NCI-H1930 (cell line): ENCODE data around the gene PDE8B.

Experiments used
- DNase-seq, 2 experiments: peaks; one replicate each; lab custom pipeline; 2025; lab: John Stamatoyannopoulos, UW

Gene PDE8B

DNA sequence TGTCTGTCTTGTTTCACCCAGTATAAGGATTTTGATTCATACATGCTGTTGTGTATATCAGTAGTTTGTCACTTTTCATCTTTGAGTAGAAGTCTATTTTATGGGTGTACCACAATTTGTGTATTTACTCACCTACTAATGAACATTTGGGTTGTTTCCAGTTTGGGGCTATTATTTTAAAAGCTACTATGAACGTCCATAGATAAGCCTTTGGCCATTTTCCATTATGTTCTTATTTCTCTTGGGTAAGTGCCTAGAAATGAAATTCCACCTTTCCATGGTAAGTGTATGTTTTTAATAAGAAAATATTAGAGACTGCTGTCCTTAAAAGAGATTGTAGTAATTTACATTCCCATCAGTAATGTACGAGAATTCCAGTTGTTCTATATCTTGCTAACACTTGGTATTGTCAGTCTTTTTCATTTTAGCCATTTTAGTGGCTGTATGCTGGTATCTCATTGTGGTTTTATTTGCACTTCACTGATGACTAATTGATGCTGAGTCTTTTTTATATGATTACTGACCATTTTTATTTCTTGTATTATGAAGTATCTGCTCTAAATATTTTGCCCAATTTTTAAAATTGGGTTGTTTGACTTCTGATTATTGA, 17.9 kb upstream of the PDE8B start:
- DNase-seq = no peak

DNA sequence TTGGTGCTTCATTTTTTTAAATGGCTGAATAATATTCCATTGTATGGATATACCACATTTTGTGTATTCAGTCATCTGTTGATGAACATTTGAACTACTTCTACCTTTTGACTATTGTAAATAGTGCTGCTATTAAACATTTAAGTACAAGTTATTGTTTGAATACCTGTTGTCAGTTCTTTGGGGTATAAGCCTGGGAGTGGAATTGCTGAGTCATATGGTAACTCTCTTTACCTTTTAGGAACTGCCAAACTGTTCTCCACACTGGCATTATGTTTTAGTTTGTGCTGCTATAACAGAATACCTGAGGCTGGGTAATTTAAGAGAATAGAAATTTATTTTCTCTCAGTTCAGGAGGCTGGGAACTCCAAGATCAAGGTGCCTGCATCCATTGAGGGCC, 15.7 kb upstream of the PDE8B start:
- DNase-seq = no peak

DNA sequence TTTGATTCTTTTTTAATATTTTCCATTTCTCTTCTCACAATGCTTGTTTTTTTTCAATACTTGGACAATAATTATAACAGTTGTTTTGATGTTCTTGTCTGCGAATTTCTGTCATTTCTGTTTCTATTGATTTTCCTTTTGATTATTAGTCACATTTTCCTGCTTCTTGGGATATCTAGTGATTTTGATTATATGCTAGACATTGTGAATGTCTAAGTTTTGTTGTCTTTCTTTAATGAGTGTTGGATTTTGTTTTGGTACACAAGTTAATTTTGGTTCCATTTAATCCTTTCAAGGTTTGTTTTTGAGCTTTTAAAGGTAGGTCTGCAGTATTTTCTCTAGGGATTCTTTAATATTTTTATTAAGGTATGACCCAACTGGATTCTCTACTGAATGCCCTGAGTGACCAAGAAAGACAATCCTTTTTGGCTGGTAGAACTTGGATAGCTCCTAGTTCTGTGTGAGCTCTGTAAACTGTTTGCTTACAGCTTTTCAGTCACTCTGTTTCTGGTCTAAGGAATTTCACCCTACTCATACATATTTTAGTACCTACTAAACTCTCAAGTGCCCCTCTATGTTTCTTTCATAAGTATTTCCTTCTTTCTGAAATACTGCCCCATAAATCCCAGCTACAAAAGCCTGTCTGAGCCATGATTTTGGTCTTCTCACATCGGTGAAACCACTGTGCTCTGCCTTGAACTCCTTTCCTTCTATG, 12.5 kb upstream of the PDE8B start:
- no peak for DNase-seq

DNA sequence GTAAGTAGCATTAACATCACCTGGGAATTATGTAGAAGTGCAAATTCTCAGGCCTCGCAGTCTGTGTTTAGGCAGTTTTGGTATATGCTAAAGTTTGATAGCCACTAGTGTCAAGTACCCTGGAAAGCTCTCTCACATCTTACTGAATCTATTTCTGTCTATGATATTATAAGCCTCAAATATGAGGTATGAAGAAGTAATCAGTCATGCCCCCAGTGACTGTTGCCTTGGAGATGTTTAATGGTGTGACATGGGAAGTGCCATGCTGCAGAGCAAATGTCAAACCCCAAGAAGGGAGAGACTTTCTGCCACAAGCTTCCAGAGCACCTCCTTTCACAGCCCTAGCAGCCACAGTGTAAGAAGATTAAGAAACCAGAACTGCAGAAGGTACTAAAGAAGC, 9.8 kb upstream of the PDE8B start:
- DNase-seq = no peak

DNA sequence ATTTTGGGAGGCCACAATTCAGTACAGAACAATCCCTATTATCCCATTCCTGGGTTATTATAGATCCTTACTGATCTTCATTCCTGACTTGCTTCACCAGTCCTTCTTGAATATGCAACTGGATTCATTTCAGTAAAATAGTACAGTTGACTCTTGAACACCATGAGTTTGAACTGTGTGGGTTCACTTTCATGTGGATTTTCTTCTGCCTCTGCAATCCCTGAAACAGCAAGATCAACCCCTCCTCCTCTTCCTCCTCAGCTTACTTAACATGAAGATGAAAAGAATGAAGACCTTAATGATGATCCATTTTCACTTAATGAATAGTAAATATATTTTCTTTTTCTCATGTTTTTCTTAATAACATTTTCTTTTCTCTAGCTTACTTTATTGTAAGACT, 8.3 kb upstream of the PDE8B start:
- no peak for DNase-seq

DNA sequence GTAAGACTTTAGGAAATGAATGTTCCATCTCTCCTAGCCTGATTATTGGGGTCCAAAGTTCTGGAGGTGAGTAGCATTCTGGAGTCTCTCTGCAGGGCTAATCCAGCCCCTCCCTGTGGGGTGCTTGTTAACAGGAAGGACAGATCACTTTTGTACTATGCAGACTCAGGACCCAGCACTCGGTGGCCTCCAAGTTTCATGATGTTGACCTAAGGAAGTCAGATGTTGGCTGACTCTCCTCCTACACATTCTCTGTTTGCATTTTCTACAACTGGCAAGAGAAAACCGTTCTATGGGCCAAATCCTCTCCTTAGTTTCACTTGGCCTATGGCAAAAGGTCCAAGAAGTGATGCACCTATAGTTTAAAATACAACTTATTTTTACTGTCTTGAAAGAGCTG, 5.5 kb upstream of the PDE8B start:
- DNase-seq = no peak

DNA sequence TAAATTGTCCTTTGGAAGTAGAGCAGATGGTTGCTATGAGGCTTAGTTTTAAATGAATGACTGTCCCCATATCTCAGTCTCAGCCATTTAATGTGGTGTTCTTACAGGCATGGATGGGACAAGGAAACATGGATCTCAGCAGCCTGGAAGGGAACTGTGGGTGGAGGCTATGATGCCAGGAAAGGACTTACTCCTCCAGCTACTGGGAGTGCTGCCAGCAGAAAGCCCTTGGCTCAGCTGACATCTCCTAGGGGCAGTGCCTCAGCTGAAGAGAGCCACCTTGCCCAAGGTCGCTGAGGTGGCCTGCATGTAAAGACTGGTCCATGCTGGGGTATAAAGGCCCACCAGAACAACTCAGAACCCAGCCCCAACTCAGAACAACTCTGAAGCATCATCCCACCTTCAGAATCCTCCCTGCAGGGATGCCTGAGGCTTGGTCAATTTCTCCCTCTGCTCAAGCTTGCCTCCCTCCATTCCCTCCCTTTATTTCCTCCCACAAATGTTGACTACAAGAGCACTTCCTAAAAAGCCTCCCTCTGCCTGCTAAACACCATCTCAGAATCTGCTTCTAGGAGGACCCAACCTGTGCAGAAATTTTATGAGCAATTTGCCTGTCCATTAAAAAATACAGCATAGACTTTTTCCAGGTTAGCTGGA, 1.8 kb upstream of the PDE8B start:
- DNase-seq = no peak

DNA sequence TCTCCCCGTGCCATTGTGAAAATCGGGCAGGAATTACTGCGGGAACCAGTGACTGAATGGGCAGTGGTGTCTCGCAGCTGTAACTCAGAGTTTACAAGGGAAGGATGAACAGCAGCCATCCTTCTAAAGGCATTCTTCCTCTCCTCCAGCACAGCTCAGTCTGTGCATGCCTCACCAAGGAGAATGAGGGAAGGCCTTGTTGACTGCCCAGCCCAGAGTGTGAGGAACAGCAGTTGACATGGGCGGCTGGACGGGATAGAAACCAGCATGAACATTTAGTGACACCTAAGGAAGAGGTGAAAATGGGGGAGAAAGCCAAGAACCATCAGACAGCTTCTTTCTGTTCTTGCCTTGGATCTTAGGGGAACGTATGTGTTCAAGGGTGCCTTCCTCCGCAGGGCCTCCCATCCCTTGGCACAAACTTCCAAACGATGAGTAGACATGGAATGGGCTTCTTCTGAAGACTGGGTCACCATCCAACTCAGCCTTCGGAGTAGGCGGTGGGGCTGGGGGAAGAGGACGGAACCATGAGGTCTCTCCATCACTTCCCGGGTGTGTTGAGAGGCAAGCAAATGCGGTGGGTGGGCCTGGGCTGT, 887 bp upstream of the PDE8B start:
- no peak for DNase-seq

DNA sequence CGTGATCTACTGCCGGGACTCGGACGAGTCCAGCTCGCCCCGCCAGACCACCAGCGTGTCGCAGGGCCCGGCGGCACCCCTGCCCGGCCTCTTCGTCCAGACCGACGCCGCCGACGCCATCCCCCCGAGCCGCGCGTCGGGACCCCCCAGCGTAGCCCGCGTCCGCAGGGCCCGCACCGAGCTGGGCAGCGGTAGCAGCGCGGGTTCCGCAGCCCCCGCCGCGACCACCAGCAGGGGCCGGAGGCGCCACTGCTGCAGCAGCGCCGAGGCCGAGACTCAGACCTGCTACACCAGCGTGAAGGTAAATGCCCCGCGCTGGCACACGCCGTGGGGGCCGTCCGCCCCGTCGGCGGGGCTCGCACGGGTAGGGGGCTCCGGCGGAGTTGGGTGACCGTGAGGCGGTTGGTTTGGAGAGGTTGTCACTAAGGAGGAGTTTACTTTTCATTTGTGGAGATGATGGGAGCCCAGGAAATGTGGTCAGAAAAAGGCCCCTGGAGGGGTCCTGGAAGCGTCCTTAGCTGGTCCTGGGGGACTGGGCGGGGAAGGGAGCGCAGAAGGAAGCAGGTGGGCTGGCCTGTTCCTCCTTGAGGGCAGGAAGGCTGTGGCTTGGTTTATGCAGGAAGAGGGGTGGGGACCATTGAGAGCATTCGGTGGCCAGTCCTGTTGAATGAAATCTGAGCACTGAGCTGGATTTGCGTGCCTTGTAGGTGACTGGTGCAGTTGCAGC, 647 bp downstream of the PDE8B start:
- DNase-seq = no peak

DNA sequence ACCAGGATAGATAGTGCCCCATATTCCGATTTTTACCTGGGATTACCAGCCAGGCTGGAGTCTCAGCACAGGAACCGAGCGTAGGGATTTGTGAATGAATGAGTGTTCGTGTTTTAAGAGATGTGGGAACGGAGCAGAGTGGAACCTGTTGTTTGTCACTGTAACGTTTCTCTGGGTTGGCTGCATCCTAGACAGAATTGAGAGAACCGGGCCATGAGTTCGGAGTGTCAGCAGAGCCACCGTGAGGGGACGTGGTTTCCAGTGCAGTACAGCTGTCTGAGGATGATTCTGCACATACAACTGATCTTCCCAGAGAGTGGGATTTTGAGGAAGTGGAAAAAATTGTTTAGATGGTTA, 1.2 kb downstream of the PDE8B start:
- DNase-seq = no peak

DNA sequence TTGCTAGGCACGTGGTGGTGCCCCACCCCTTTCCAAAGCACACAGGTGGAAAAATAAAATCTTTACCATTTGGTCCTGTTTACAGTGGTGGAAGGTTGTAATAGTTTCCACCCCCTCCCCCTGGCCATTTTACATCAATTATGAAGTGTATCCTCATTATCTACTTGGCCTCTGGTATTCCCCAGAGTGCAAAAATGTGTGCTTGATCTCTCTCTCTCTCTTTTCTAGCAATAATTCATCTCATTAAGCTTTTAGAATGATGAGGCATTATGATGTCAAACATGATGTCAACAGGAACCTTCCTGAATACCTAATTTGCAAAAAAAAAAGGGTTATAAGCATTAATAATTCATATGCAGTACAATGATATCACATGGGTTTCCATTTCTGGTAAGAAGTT, 3.1 kb downstream of the PDE8B start:
- no peak for DNase-seq

DNA sequence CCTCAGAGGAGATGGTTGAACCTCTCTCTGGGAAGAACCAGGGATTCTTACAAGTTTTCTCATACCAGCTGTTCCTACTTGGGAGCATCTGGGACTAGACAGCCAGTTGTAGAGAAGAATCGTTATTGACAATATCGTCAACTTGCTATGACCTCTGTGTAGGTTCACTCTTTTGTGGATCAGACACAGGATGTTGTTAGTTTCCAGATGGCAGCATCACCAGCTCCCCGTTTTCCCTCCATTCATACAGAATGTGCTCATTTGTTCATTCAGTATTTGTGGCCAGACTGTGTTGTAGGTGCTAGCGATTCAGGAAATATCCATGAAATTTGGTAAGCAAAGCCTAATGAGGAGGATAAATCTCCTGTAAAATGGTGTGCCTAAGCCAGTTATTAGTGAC, 3.7 kb downstream of the PDE8B start:
- DNase-seq = no peak

DNA sequence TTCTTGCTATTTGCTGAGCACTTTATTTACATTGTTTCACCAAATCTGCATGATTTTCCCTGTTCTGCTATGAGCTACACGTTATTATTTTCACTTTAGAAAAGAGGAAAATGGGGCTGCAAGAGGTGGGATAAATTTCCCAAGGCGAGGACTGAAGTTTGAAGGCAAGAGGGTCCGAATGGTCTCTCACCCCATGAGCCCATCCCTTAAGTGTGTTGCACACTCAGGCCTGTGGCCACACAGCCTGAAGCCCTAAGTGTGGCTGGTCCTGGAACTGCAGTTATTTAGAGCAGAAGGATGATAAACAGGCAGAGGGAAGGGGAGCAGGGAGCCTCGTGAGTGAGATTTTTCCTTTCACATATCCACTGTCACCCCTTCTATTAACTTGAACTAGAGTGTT, 7.8 kb downstream of the PDE8B start:
- DNase-seq = no peak

DNA sequence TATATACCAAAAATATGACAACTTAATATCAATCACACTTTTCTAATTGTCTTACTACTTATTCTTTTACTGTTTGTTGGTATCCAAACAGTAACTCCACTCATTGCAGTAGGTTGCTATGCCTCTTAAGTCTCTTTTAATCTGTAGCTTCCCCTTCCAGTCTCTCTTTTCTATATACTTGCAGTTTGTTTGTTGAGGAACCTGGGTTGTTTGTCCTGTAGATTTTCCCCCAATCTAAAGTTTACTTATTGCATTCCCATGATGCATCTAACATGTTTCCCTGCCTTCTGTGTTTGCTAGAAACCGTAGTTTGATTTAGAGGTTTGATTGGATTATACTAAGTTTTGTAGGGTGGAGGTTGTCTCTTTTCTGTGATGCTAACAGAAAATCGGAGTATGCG, 10.6 kb downstream of the PDE8B start:
- DNase-seq = no peak

DNA sequence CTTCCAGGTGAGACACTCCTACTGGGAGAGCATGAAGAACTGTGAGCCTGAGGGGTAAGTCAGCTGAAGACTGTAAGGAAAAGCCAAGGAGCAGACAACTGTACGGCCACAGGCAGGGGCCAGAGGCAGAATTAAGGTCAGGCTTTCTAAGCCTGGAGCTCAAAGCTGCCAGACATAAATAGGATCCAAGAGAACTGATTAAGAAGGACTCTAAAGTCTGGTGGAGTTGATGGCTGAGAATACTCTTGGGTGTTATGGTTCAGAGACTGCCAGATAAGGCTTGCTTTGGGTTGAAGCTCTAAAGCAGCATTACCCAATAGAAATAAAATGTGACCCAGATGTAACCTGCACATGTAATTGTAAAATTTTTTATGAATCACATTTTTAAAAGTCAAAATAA, 12.2 kb downstream of the PDE8B start:
- DNase-seq = no peak

DNA sequence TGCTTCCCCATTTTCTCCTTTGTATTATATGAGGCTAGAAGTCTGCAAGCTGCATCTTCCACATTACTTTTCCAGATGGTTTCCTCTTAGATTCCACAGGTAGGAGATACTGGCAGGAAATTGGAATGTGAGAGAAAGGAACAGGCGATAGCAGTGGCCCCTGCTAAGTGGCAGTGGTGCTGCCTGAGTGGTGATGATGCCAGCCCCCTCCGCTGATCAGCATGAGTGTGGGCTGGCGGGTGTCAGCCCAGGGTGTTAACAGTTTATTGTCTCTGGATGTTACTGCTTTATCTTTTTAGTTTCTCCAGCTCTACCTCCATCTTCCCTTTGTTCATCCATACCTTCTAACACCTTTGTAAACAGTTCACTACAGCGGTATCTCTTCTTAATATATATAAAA, 13.2 kb downstream of the PDE8B start:
- no peak for DNase-seq

DNA sequence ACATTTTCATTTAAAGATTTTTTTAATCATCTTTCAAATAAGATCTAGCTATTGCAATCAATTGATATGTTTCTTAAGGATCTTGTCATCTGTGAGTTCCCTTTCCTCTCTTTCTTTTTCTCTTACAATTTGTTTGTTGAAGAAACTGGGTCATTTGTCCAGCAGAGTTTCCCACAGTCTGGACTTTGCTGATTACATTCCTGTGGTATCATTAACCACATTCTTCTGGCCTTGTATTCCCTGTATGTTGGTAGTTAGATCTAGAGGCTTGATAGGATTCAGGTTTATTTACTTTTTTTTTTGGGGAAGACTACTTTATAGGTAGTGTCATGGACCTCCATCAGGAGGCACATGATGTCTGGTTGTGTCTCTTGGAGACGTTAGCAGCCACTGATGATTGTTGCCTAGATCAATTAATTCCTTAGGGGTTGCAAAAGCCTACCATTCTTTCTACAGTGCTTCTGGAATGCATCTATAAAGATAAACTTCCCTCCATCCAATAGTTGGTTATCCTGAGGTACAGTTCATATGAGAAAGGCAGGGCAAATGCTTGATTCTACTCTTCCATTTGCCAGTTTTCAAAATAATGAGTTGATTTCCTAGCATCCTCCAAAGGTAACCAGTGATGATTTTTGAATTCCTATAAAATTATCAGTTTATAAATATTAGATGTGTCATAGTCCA, 14.3 kb downstream of the PDE8B start:
- DNase-seq = no peak

DNA sequence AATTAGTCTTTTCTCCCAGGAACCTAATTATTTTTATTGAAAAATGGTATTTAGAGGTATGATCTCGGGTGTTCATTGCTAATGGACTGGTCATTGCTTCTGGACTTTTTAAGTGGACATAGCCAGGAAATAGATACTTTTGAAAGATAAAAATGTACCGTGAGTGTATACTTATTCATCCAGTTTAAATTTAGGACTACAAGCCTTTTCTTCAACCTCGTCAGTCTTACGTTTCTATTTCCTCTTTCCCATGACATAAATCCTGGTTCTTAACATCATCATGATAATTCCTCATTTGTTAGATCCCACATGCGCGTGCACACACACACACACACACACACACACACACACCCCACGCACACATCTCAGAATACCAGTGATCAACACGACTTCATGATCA, 15.1 kb downstream of the PDE8B start:
- no peak for DNase-seq

DNA sequence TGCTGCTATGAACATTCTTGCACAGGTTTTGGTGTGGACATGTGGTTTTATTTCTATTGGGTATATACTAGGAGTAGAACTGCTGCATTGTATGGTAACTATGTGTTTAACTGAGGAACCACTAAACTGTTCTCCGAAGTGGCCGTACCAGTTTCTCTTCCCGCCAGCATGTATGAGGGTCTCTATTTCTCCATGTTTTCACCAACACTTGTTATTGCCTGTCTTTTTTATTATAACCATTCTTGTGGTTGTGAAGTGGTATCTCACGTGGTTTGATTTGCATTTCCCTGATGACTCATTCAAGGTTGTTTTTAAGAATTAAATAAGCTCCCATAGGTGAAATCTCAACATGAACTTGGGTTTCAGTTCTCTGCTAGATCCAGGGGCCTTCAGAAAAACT, 19.4 kb downstream of the PDE8B start:
- DNase-seq = no peak

DNA sequence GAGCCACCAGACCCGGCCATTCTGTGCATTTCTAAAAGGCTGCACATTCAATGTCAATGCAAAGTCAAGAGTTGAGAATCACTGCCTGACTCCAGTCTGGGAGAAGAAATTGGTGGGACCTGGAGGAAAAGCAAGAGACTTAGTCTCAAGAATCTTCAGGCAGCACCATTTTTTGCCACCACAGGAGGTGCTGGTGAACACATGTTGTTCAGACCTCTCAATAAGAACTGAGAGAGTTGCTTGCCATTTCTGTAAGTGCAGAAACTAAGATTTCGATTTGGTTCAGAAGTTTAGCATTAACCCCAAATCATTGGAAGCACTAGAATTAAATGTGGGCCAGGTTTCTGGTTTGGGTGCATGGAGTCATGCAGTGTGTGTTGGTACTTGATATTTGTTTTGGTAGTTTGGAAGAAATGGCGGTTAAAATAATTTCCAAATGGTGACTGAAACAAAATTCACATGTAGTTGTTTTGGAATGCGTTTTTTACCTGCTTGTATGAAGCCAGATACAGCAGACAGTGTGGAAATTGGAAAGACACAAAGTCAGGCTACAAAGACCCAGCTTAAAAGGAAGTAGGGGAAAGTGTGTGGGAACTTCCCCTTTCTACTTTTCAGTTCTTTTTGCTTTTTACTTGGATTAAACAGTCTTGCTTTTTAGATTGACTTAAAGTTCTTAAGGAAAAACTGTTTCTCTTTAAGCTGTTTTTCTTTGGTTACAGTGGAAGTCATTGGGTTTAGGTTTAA, 20.4 kb downstream of the PDE8B start:
- no peak for DNase-seq

DNA sequence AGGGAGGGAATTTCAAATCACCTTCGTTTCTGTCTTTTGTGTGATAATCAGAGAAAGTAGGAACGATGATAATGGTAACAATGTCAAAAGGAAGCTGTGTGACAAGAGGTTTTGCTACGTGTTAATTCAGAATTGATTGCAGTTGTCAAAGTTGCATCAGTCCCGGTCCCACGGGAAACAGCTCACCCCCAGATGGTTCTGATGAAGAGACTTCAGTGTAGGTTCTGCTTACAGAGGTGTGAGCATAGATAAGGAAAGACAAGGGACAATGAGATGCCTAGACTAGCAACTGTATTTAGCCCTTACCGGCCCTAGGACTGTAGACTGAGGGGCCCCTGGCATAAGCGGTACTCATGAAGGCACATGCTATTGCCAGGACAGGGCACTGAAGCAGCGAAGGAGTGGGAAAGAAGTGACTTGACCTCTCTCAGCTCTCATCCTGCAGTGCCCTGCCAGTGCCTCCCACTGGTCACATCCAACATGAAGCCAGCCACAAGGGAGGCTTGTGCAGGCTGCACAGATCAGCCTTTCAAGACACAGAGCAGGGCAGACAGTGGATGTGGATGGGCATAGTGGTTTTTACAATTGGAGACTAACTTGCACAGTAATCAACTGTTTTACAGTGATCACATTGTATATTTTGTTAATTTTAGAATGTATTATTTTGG, 21.1 kb downstream of the PDE8B start:
- DNase-seq = no peak
